Non-pigmented ciliary epithelial cell (primary cell): ENCODE data around the gene SOAT1.

Experiments used
- DNase-seq: peaks from one replicate; pipeline ENCODE4 v3.0.0-alpha.2; 2010; ENCODE audit warnings: low read depth

The SOAT1 gene

GRCh38 chr1:179305450-179305849 is 11.9 kb downstream of the SOAT1 start:
- DNase-seq = no peak

DNA sequence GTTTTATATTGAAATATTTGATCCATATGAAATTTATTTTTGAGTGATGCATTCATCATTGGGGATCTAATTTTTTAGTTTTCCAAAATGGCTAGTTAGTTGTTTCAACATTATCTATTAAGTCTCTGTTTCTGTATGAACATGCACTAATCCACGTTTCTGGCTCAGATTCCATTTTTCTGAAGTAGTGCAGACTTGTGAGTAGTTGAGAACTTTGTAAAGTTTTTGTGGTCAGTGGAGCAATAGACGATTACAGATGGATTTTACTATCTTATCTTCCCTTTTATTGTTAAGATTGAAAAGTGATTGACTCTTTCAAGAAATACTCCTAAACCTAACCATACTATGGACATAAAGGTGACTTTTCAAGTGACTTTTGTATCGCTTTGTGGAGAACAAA is 16.7 kb downstream of the SOAT1 start:
- DNase-seq = peak; percentile 59

GRCh38 chr1:179310721-179311120 is 17.1 kb downstream of the SOAT1 start:
- DNase-seq = peak; percentile 72

GRCh38 chr1:179311149-179311700 is 17.6 kb downstream of the SOAT1 start:
- no peak for DNase-seq

GRCh38 chr1:179313004-179313403 is 19.4 kb downstream of the SOAT1 start:
- DNase-seq = no peak

GRCh38 chr1:179314928-179315327 is 21.3 kb downstream of the SOAT1 start:
- DNase-seq = no peak

GRCh38 chr1:179318491-179318890 is 24.9 kb downstream of the SOAT1 start:
- no peak for DNase-seq

DNA sequence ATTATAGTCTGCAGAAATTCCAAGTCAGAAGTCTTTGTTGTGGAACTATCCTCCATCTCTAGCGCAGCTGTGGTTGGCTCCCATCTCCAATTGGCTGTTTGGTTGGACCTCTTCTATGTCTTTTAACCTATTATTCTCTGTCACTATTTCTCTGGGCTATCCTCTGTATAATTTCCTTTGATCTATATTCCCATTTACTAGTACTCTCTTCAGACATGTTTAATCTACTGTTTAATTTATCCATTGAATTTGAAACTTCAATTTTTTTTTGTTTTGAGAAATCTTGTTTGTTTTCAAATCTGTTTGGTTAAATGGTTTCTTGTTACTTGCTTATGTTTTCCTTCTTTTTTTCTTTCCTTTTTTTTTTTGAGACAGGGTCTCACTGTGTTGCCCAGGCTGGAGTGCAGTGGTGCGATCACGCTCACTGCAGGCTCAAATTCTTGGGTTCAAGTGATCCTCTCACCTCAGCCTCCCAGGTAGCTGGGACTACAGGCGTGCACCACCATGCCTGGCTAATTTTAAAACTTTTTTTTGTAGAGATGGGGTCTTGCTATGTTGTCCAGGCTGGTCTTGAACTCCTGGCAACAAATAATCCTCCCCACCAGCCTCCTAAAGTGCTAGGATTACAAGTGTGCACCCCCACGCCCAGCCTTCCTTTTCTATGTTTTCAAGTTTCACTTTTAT is 28.1 kb downstream of the SOAT1 start:
- no peak for DNase-seq

DNA sequence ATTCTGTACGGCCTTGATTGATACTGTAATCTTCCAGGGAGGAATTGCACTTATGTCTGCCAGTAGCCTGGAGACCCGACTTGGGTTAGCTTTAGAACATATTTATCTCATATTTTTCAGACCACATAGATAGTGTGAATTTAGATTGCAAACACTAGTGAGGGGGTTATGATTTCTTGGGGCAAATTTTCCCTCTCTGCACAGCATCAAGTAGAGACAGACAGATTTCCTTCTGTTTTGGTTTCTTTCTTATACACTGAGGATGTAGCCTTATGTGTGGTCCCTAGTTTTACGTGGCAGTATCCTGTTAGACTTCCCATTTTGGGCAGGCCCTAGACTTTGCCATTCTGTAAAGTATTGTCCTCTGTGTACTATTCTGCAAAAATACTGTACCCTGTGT is 29.0 kb downstream of the SOAT1 start:
- no peak for DNase-seq

DNA sequence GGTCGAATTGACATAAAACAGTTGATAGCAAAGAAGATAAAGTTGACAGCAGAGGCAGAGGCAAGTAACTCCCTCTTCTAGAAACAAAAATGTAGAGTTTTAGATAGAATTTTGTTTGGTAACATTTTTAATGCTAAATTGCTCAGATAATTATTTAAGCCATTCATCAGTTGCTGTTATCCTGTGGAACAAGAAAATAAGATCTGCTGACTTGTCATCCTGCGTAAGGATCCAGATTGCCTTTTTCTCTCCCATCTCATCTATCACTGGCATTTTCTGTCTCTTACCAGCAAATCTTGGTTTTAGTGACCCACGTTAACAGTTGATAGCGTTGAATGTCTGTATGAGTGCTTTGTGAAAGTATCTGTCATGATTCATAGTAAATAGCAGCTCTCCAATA is 29.8 kb downstream of the SOAT1 start:
- DNase-seq = no peak

- DNase-seq = no peak
Measured at GRCh38 chr1:179325836-179326235, 32.2 kb downstream of the SOAT1 start.

GRCh38 chr1:179326746-179327145 is 33.1 kb downstream of the SOAT1 start:
- DNase-seq = no peak

DNA sequence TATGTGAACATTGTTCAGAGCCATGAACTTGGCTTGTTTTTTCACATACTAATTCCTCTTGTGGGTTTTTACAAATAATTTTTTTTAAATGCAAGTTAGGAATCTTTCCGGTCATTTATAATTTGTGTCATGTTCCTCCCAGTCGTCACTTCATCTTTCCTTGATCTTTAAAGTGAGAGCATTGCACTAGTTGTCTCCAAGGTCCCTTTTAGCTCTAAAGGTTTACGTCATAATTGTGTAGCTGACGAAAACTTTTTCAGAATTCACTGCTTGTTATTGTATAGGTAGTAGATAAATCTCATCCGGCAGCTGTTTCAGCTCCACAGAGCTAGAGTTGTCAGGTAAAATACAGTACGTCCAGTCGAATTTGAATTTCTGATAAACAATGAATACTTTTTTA is 33.6 kb downstream of the SOAT1 start:
- DNase-seq = no peak

GRCh38 chr1:179327679-179328078 is 34.1 kb downstream of the SOAT1 start:
- DNase-seq = no peak

DNA sequence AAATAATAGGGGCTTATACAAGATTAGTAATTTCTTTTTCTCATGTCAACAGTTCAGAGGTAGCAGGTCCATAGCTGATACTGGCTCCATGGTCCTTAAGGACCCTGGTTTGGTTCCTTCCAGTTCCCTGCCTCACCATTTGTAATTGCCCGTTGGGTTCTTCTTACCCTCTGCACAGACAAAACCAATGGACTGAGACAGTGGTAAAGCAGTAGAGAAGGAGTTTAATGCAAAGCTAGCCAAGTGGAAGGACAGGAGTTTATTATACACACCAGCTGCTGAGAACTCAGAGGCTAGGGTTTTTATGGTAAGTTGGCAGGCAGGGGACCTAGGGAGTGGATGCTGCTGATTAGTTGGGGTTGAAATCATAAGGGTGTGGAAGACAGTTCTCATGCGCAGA is 36.3 kb downstream of the SOAT1 start:
- DNase-seq = no peak

GRCh38 chr1:179334440-179334839 is 40.8 kb downstream of the SOAT1 start:
- no peak for DNase-seq

GRCh38 chr1:179337288-179337687 is 43.7 kb downstream of the SOAT1 start:
- DNase-seq = no peak

- no peak for DNase-seq
Measured at GRCh38 chr1:179337942-179338560, 44.5 kb downstream of the SOAT1 start.

DNA sequence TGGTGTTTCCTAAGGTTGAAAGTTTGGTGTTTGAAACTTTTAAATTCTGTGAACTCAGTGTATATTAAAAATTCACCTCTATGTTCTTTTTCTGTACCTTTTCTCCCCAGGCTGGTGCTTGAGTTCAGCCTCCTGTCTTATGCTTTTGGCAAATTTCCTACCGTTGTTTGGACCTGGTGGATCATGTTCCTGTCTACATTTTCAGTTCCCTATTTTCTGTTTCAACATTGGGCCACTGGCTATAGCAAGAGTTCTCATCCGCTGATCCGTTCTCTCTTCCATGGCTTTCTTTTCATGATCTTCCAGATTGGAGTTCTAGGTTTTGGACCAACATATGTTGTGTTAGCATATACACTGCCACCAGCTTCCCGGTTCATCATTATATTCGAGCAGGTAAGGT is 47.3 kb downstream of the SOAT1 start:
- DNase-seq = no peak

- no peak for DNase-seq
Measured at GRCh38 chr1:179341943-179342547, 48.4 kb downstream of the SOAT1 start.

DNA sequence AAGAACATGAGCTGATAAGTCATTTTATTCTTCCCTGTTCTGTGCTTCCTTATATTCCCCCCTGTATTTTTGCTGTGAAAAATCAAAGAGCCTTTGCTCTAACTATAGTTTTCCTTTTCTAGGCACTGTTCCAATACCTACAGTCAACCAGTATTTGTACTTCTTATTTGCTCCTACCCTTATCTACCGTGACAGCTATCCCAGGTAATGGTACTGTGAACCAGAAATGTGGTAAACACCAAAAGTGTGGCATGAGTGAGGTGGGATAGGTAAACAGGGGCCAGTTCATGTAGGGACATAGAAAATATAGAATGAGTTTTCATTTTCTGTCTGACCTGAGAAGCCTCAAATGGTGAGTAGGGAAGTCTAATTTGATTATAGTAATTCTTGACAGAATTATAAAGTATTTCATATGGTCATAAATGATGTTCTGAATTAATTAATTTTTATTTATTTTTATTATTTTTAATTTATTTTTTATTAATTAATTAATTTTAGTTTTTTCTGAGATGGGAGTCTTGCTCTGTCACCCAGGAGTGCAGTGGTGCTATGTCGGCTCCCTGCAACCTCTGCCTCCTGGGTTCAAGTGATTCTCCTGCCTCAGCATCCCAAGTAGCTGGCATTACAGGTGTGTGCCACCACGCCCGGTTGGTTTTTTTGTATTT is 49.3 kb downstream of the SOAT1 start:
- DNase-seq = no peak

DNA sequence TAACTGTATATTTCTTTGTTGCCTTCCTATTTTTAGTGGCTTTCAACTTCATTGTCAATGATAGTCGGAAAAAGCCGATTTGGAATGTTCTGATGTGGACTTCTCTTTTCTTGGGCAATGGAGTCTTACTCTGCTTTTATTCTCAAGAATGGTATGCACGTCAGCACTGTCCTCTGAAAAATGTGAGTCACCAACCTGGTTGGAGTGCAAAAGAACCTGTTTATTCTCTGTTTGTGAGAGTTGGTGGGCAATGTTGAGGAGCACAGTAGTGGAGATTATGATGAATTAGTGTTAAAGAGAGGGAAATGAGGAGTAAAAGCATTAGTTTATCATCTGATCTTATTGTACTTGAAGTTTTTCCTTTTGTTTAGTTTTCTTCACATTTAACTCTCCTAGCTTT is 57.7 kb downstream of the SOAT1 start:
- DNase-seq = no peak

GRCh38 chr1:179352236-179352635 is 58.6 kb downstream of the SOAT1 start:
- DNase-seq = no peak
